GM21737 (cell line): ENCODE measurements around the gene CRHR1.

ENCODE experiments used
- ATAC-seq: cut with Tn5 transposase; IDR thresholded peaks from one replicate; pipeline ENCODE4 v1.9.1; 2021; ENCODE audit warnings: mild to moderate bottlenecking, moderate library complexity; ENCODE audit not compliant: unreplicated experiment

Gene CRHR1

DNA sequence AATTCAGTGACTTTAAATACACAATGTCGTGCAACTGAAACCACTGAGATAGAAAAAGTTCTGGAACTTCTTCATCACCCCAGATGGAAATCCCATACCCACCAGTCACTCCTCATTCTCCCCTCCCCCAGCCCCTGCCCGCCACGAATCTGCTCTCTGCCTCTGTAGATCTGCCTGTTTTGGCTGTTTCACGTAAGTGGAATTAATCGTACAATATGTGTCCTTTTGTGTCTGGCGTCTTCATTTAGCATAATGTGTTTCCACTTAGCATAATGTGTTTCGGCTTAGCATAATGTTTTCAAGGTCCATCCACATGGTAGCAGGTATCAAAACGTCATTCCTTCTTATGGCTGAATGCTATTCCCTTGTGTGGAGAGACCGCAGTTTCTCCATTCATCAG lies 57.1 kb downstream of the CRHR1 start:
- no peak for ATAC-seq

DNA sequence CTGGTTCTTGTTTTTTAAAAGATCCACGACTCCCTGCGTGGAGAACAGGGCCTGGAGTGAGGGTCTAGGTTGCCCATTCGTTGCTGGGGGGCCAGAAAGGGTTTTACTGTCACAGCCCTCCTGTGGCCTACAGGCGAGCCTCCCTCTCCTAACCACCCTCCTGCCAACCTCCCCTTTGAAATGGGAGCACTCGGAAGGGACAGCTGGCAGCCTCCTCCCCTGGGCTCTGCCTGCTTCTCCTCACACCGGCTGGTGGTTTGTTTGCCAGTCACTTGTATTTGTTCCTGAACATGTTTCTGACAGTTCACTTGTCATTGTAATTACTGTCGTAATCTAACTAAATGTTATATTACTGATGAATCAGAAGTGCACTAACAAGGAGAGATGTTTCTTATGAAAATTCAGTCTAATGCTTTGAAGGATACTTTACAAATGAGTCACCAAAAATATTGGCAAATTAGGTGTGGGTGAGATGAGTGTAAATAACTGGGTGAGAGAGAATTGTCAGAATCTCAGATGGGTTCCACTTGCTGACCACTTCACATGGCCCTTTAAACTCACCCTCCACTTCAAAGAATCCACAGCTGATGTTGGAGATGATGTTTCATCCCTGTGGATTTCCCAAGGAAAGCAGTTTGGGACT lies 57.9 kb downstream of the CRHR1 start:
- no peak for ATAC-seq

DNA sequence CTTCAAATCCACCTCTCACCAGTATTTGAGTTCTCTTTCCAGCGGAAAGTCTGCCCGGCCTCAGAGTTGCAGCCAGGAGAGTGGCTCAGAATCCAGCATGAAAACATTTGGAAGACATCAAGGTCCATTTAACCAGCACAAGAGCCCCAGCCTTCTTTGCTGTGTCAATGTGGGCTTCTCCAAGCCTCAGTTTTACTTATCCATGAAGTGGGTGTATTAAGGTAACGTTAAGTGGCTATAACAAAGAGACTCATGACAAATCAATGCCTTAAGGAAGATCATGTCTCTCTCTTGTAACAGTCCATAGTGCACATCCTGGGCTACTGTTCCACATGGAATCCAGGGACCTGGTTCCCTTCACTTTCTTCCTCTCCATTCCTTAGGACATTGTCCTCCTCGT lies 59.6 kb downstream of the CRHR1 start:
- ATAC-seq: no peak

DNA sequence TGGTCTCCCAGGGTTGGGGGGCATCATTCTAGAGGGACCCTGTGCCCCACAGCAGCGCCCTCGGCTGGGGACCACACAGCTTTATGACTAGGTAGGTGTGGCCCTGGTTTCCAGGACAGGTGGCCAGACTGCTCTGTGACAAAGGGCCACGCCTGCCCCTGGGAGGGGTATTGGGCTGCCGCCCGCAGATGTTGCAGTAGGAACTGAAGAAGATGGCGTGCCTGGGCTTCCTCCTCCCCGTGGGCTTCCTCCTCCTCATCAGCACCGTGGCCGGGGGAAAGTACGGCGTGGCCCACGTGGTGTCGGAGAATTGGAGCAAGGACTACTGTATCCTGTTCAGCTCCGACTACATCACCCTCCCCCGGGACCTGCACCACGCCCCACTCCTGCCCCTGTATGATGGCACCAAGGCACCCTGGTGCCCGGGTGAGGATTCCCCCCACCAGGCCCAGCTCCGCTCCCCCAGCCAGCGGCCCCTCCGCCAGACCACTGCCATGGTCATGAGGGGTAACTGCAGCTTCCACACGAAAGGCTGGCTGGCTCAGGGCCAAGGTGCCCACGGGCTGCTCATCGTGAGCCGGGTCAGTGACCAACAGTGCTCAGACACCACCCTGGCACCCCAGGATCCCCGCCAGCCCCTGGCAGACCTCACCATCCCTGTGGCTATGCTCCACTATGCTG lies 60.7 kb downstream of the CRHR1 start, which contains the start of gene SPPL2C:
SPPL2C (plus strand) TSS at position 187 of the 681 bp plus-strand sequence; CDS start at position 213, 26 bp downstream.
- no peak for ATAC-seq

DNA sequence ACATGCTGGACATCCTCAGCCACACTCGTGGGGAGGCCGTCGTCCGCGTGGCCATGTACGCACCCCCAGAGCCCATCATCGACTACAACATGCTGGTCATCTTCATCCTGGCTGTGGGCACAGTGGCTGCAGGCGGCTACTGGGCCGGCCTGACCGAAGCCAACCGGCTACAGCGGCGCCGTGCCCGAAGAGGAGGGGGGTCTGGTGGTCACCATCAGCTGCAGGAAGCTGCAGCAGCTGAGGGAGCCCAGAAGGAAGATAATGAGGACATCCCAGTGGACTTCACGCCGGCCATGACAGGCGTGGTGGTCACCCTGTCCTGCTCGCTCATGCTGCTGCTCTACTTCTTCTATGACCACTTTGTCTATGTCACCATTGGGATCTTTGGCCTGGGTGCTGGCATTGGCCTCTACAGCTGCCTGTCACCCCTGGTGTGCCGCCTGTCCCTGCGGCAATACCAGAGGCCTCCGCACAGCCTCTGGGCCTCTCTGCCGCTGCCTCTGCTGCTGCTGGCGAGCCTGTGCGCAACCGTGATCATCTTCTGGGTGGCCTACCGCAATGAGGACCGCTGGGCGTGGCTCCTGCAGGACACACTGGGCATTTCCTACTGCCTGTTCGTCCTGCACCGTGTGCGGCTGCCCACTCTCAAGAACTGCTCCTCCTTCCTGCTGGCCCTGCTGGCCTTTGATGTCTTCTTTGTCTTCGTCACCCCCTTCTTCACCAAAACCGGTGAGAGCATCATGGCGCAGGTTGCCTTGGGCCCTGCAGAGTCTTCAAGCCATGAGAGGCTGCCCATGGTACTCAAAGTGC lies 61.5 kb downstream of the CRHR1 start:
- no peak for ATAC-seq

DNA sequence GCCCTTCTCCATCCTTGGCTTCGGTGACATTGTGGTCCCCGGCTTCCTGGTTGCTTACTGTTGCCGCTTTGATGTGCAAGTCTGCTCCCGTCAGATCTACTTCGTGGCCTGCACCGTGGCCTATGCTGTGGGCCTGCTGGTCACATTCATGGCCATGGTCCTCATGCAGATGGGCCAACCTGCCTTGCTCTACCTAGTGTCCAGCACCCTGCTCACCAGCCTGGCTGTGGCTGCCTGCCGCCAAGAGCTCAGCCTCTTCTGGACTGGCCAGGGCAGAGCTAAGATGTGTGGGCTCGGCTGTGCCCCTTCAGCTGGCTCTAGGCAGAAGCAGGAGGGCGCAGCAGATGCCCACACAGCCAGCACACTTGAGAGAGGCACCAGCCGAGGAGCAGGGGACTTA lies 62.1 kb downstream of the CRHR1 start:
- no peak for ATAC-seq

DNA sequence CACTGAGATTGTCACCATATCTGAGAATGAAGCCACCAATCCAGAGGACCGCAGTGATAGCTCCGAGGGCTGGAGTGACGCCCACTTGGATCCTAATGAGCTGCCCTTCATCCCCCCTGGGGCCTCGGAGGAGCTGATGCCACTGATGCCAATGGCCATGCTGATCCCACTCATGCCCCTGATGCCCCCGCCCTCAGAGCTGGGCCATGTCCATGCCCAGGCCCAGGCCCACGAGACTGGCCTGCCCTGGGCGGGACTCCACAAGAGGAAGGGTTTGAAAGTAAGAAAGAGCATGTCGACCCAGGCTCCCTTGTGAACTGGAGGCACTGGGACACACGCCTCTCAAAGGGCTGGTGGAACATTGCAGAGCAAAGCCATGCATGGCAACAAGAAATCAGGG lies 62.5 kb downstream of the CRHR1 start:
- ATAC-seq: no peak

DNA sequence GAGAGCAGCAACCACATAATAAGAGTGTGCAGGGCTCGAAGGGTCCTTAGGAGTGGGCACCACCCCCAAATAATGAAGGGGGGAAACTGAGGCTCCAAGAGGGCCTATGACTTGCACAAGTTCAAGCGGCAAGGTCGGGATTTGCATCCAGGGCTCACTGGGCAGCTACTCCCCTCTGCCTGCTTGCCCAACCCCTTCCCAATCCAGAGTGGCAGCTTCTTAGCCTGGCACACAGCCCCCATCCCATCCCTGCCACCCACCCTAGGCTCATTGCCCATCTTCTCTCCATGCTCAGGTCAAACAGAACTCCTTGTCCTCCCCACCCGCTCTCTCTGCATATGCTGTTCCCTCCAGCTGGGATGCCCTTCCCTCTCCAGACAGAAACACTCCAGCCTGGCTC lies 63.0 kb downstream of the CRHR1 start:
- no peak for ATAC-seq

DNA sequence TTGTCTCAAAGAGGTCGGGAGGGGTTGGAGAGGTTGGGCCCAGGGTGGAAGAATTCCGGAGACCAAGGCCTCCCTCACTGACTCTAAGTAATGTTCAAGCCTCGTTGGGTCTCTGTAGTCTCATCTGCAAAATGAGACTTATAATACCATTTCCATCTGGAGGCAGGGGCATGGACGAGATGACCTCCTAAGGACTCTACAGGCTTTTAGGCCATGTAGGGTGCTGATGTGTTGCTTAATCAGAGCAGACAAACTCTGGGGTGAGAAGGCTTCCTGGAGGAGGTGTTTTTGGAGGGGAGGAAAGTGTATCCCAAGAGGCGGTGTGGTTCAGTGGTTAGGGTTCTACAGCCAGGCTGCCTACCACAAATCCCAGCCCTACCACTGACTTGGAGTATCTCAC lies 63.6 kb downstream of the CRHR1 start:
- no peak for ATAC-seq

DNA sequence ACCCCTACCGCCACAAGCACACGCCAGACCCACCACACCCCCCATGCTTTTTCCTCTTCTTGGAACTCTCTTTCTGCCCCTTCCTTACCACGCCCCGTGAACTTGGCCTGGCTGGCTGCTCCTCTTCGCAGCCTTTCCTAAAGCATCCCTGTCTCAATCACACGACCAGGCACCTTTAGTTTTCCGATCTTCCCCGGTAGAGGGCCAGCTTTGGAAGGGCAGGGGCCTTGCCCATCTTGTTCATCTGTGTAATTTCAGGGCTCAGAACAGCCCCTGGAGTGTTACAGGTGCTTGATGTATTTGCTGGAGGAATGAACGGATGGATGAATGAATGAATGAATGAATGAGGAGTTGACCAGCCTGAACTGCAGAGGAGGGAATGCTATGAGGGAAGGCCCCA lies 64.3 kb downstream of the CRHR1 start:
- no peak for ATAC-seq

DNA sequence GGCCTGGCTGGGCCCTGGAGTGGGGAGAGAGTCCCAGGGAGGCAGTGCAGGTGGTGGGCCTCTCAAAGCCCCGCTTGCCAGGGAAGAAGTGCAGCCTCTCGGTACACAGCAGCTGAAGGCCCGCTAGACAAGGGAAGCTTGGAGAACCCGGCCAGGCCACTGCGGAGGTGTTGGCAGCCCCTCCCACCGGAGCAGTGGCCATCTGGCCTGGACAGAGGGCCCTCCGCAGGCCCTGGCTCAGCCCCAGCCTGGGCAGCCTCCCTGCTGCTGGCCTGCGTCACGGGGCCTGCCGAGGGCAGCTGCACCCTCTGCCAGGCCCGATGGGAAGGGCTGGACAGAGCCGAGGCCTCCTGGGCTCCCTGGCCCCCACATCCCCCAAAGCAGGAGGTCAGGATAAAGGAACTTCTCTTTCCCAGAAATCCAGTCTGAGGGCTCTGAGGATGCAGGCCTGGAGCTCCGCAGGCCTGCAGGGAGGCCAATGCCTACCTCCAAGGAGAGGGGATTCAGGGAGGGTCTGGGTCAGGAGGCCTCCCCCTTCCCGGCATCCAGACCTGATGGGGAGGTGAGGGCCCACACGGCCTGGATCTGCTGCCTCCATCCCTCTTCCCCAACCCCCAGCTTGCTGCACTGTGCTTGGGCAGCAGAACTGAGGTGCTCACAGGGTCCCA lies 64.9 kb downstream of the CRHR1 start:
- no peak for ATAC-seq

DNA sequence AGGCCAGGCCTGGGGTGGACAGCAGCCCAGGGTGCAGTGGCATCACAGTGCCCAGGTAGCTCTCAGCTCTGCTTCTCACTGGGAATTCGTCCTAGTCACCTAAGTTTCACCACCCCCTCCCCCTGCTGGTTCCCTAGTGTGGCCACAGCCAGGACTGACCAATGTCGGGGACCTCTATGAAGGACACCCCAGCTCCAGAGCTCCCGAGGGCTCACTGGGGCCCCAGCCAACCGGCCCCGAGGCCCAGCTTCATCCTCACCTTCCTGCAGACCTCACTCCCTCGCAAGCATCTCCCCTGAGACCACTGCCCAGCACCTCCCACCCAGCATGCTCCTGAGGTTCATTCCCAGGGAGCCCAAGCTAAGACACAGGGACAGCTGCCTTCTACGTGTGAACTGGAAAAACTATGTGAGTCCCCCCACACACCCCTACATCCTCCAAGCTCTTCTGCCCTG lies 65.4 kb downstream of the CRHR1 start:
- no peak for ATAC-seq

DNA sequence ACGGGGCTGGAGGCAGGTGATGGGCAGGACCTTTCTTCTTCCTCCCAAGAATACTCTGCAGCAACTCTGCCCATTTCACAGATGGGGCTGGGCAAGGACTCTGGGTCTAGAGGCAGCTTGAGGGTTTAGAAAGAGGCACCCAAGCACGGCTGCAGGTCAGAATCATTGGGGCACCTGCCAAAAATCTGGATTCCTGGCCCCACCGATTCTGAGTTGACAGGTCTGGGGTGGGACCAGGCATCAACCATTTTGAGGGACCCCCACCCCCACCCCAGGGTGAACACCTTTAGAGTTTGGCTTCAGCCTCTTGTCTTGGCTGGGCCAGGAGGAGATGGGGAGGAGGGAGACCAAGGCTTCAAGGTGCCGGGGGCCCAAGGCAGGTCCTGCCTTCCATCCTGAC lies 65.9 kb downstream of the CRHR1 start:
- no peak for ATAC-seq

DNA sequence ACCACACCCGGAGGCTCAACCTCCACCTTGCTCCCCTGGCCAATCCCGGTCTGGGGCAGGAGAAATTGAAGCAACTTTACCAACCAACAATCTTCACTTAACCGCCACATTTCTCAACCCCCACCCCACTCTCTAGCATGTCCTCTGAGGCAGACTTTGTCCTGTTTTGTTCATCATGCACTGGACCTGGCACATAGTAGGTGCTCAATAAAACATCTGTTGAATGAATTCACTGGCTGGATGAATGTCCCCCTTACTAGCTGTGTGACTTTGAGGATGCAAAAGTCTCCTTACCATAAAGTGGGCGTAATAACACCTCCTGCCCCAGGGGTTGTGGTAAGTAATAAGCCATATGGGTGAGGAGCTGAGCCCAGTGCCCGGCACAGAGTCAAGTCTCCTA lies 66.3 kb downstream of the CRHR1 start:
- no peak for ATAC-seq

DNA sequence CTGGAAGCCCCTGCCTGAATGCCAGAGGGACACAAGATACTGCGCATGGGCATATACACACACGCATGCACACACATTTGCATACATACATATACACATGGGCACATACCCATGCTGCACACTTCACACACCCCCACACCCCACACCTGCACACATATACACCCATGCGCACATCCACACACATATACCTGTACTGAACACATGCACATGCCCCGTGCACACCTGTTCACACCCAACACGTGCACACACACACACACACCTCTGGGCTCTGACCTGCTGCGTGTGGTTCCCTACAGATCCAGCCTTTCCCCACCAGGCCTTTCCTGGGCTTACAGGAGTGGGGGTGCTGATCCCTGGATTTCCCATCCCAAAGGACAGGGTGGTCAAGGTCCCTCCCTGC lies 66.9 kb downstream of the CRHR1 start:
- ATAC-seq: no peak

DNA sequence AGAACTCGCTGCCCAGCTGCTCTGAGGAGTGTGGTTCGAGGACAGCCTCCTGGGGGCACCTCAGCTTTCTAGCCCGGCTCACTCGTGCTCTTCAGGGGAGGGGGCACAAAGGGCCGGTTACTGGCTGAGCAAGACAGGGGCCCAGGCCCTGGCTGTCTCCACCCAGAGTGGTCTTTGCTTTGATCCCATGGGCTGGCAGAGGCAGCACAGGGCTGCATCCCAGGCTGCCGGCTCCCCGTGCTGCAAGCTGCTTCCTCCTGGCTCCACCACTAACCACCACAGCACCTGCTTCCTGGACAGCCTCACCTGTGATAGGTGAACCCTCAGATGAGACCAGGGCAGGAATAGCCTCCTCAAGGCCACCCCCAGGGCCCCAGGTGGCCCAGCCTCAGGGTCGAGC lies 67.3 kb downstream of the CRHR1 start:
- no peak for ATAC-seq

DNA sequence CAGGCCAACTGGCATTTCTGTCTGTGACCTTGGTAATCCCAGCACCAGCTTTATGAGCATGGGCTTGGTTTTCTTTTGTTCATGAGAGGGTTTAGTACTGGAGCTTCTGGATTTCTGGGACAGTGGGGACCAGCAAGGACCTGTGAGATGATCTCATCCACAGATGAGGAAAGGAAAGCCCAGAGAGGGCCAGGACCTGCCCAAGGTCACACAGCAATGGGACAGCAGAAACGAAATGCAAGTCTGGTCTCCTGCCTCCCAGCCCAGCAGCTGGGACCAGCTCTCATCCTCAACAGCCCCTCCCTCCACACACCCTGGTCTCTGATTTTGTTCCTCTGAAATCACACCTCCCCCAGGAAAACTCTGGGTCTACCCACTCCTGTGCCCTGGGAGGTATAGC lies 67.8 kb downstream of the CRHR1 start:
- no peak for ATAC-seq

DNA sequence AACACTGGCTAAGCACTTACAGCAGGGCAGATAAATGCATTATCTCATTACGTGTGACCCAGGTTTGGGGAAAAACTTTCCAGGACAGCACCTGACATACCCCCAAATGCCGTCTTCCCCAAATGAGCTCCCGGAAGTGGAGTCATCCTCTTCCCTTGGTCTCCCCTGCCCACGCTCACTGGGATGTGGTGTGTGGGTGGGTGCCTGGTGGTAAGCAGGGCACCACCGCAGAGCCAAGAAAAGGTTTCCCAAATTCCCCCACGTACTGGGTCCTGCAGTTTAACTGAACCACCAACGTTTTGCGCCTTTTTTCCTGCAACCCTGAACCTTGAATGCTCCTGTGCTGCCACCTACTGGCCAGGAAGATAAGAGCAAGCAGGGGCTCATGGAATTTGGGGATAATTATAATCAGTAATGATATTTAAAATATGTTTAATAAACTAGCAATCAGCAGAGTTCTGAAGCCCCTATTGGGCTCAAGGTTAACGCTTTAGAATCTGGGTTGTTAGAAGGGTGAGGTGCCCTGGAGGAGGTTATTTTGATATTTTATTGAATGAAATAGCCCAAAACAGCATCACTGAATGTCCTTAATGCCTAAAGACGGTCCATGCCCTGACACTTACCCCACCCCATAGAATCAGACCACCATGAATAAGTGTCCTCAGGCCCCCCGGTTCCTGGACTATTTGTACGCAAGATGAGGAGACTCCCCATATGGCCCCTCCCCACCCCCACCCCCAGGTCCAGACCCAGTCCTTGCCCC lies 68.6 kb downstream of the CRHR1 start:
- no peak for ATAC-seq

DNA sequence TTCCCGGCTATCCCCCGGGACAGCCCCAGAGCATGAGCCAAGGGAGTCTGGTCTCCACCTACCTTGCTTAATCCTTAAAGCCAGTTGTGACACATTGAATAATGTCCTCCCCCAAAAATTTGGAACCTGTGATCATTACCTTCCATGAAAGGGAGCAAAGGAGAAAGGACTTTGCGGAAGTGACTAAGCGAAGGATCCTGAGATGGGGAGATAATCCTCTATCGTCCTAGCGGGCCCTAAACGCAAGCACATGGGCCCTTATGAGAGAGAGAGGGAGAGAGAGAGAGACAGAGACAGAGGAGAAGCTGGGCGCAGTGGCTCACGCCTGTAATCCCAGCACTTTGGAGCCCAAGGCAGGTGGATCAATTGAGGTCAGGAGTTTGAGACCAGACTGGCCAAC lies 70.1 kb downstream of the CRHR1 start:
- no peak for ATAC-seq

DNA sequence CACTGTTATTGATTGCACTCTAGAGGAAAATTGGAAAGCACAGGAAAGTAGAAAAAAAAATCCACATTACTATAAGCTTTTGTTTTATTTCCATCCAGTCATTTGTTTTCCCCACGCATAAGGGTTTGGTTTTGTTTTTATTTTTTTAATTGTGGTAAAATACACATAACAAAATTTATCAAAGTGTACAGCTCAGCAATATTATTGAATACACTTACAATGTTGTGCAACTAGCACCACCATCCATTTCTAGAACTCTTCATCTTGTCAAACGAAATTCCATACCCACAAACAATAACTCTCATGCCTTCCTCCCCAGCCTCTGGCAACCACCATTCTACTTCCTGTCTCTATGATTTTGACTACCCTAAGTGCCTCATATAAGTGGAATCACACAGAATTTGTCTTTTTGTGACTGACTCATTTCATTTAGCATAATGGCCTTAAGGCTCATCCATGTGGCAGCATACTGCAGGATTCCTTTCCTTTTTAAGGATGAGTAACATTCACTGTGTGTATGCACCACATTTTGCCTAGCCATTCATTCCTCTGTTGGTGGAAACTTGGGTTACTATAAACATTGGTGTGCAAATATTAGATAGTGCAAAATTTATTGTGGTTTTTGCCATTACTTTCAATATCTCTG lies 71.7 kb downstream of the CRHR1 start:
- ATAC-seq: no peak
